H1 (cell line): Measurements from ENCODE around the gene RCL1. TPM values are rescaled to one million over a fixed set of nuclear protein-coding genes. Genes with fewer than 3 reads are reported as not detected.

Experiments
- ASH2L ChIP-seq: fragments of 200-600, 300-600 bp; sonication (generic); IDR thresholded peaks from one replicate; pipeline ENCODE4 v1.7.1; 2017; ENCODE audit warnings: low read length
- BRCA1 ChIP-seq: IDR thresholded peaks from 2 replicates; pipeline ENCODE4 v1.6.1; 2012; ENCODE audit warnings: low read depth, low read length, improper control_type of control experiment
- EZH2 ChIP-seq: fragments of 200-600 bp; sonication (generic); IDR thresholded peaks from 2 replicates; pipeline ENCODE4 v1.7.1; 2012; ENCODE audit warnings: low read depth, mild to moderate bottlenecking, moderate library complexity, low read length, inconsistent platforms; ENCODE audit not compliant: severe bottlenecking
- GABPA ChIP-seq: IDR thresholded peaks from 2 replicates; pipeline ENCODE4 v1.6.1; 2011; ENCODE audit warnings: mild to moderate bottlenecking, low read length, moderate library complexity, borderline replicate concordance; ENCODE audit not compliant: insufficient read depth
- HDAC6 ChIP-seq: IDR thresholded peaks from one replicate; pipeline ENCODE4 v1.7.1; 2012; ENCODE audit warnings: low read depth, mild to moderate bottlenecking, inconsistent platforms, low read length, moderate library complexity
- PHF8 ChIP-seq: fragments of 200-600 bp; sonication (generic); conservative IDR thresholded peaks from 2 replicates; pipeline ENCODE4 v1.7.1; 2012; ENCODE audit warnings: low read depth, mild to moderate bottlenecking, inconsistent platforms, low read length, moderate library complexity
- SP1 ChIP-seq: IDR thresholded peaks from 2 replicates; pipeline ENCODE4 v1.6.1; 2011; ENCODE audit warnings: low read depth, low read length
- TCF12 ChIP-seq: IDR thresholded peaks from 2 replicates; pipeline ENCODE4 v1.6.1; 2011; ENCODE audit warnings: low read depth, mild to moderate bottlenecking, low read length
- polyA plus RNA-seq, 7 experiments: library from polyadenylated mRNA; depleted of rRNA in 3 of 7; stranded (reverse) in 5 of 7; unstranded in 2 of 7; fragments of >200 nt in 5 of 7; fragments of 200-250 nt in 2 of 7; gene quantifications; 1 replicate in 5 of 7; 2 replicates in 1 of 7; 4 replicates in 1 of 7; pipeline versions ENCODE4 v1.2.1 to v1.2.3, GENCODE V29; 2011 to 2013; ENCODE audit warnings: missing spikeins in 2 of 7, mixed read lengths in 2 of 7
- total RNA-seq: library from RNA; stranded (reverse); fragmentation: NEBNext Ultra II Directional; extraction: Animal tissue kit (Norgen Biotek cat#: 25700); gene quantifications from 2 replicates; pipeline ENCODE4 v1.2.1, GENCODE V29; 2021
- TF ChIP-seq, protein P1 (sequence below), 3 experiments: IDR thresholded peaks; 1 replicate in 2 of 3; 2 replicates in 1 of 3; pipeline versions ENCODE4 v1.5.1 to v1.6.1; 2011; ENCODE audit warnings: low read length in 3 of 3, mild to moderate bottlenecking in 3 of 3, inconsistent platforms in 2 of 3, low read depth in 1 of 3, moderate library complexity in 1 of 3; ENCODE audit not compliant: insufficient read depth in 1 of 3; ENCODE audit errors: control extremely low read depth in 1 of 3
- TF ChIP-seq, protein P2 (sequence below): IDR thresholded peaks from 2 replicates; pipeline ENCODE4 v1.6.1; 2011; ENCODE audit warnings: low read length, improper control_type of control experiment

RCL1 gene
- total and polyA plus RNA-seq, 2 of the 8 experiments (the other 6 are each of a cell fraction or from before 2014, with no cell fraction given): 21.0 to 29.5 TPM

DNA sequence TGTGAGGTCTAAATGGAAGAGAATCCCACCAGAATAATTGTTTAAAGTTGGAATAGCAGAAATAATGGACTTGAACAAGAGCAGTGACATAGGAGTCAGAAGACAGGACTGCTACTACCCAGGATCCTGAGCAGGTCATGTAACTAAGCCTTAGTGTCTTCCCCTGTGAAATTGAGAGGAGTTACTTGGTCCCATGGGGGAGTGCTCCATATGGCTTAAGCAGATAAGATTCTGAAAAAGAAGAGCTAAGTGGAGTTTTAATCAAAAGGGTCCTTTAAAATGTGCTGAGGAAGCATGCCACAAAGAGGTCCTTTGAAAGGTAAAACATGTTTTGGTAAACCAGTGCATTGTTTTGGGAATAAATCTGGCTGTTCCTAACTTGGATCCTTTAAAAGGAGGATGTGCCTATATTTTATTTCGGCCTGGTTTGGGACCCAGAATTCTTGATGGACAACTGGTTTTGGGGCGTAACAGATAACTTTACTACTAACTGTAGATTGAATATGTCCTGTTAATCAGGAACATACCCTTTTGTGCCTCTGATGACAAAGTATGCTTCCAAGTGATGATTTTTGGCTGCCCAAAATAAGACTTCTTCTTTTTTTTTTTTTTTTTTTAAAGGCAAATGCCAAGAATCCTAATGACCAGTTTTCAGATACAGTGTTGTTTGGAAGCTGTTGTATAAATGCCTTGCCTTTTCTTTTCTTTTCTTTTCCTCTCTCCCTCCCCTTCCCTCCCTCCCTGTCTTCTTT is 5.7 kb downstream of the RCL1 start (continued):
- TF ChIP-seq, protein P1, sequence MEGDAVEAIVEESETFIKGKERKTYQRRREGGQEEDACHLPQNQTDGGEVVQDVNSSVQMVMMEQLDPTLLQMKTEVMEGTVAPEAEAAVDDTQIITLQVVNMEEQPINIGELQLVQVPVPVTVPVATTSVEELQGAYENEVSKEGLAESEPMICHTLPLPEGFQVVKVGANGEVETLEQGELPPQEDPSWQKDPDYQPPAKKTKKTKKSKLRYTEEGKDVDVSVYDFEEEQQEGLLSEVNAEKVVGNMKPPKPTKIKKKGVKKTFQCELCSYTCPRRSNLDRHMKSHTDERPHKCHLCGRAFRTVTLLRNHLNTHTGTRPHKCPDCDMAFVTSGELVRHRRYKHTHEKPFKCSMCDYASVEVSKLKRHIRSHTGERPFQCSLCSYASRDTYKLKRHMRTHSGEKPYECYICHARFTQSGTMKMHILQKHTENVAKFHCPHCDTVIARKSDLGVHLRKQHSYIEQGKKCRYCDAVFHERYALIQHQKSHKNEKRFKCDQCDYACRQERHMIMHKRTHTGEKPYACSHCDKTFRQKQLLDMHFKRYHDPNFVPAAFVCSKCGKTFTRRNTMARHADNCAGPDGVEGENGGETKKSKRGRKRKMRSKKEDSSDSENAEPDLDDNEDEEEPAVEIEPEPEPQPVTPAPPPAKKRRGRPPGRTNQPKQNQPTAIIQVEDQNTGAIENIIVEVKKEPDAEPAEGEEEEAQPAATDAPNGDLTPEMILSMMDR (IDR thresholded peaks at IDR 0.05; ENCODE audit: control extremely low read depth in 1 of 3, insufficient read depth in 1 of 3, low read depth in 1 of 3, low read length in 3 of 3): no peak
- TF ChIP-seq PHF8 (no peak), TCF12 (no peak), HDAC6 (no peak), BRCA1 (no peak), GABPA (no peak), SP1 (no peak), EZH2 (no peak), ASH2L (no peak)
- TF ChIP-seq, protein P2, sequence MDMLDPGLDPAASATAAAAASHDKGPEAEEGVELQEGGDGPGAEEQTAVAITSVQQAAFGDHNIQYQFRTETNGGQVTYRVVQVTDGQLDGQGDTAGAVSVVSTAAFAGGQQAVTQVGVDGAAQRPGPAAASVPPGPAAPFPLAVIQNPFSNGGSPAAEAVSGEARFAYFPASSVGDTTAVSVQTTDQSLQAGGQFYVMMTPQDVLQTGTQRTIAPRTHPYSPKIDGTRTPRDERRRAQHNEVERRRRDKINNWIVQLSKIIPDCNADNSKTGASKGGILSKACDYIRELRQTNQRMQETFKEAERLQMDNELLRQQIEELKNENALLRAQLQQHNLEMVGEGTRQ: no peak
